K562 (cell line): ENCODE measurements around the gene ABHD14A. TPM values are rescaled to one million over a fixed set of nuclear protein-coding genes. Genes with fewer than 3 reads are reported as not detected.
A peak's percentile ranks its signal among the peaks of the same experiment; 100 is the strongest.

Experiments used
- ARNT ChIP-seq, 2 experiments: fragments of 450-650 bp; IDR thresholded peaks; 2 replicates each; pipeline ENCODE4 v1.6.1; 2016; ENCODE audit warnings: mild to moderate bottlenecking in 1 of 2
- E2F4 ChIP-seq: sonication (generic); formaldehyde crosslinking; IDR thresholded peaks from 2 replicates; pipeline ENCODE4 v1.8.0; 2022; ENCODE audit warnings: mild to moderate bottlenecking, low read depth, missing genetic modification reagents
- HEY1 ChIP-seq: fragments of 250-450 bp; sonication (Bioruptor Pico); IDR thresholded peaks from 2 replicates; pipeline ENCODE4 v1.5.0; 2020; ENCODE audit warnings: mild to moderate bottlenecking, moderate library complexity, borderline replicate concordance
- KAT8 ChIP-seq: fragments of 450-650 bp; IDR thresholded peaks from 2 replicates; pipeline ENCODE4 v1.6.1; 2016; ENCODE audit warnings: low read depth, mild to moderate bottlenecking
- LARP7 ChIP-seq: fragments of 450-650 bp; IDR thresholded peaks from 2 replicates; pipeline ENCODE4 v1.6.1; 2016
- MXD1 ChIP-seq: fragments of 250-450 bp; sonication (Bioruptor Pico); IDR thresholded peaks from 2 replicates; pipeline ENCODE4 v1.8.0; 2021; ENCODE audit warnings: borderline replicate concordance, mild to moderate bottlenecking, moderate library complexity; ENCODE audit not compliant: poor library complexity, severe bottlenecking
- NCOA2 ChIP-seq, 2 experiments: fragments of 450-650 bp; IDR thresholded peaks; 2 replicates each; pipeline ENCODE4 v1.6.1; 2018; ENCODE audit warnings: mild to moderate bottlenecking in 2 of 2, moderate library complexity in 1 of 2; ENCODE audit not compliant: partially characterized antibody in 2 of 2
- NFE2 ChIP-seq: IDR thresholded peaks from 2 replicates; pipeline ENCODE4 v1.6.1; 2014; ENCODE audit warnings: antibody characterized with exemption, low read depth
- NR0B1 ChIP-seq: fragments of 450-650 bp; IDR thresholded peaks from one replicate; pipeline ENCODE4 v1.6.1; 2018; ENCODE audit warnings: mild to moderate bottlenecking, moderate library complexity; ENCODE audit not compliant: partially characterized antibody
- PYGO2 ChIP-seq: fragments of 450-650 bp; IDR thresholded peaks from 2 replicates; pipeline ENCODE4 v1.6.1; 2016; ENCODE audit warnings: mild to moderate bottlenecking, missing genetic modification characterization, moderate library complexity, missing compliant biosample characterization
- RBM14 ChIP-seq: fragments of 200-400 bp; formaldehyde crosslinking; IDR thresholded peaks from 2 replicates; pipeline ENCODE4 v1.6.1; 2018; ENCODE audit warnings: low read depth, mild to moderate bottlenecking, low read length, moderate library complexity, borderline replicate concordance; ENCODE audit not compliant: insufficient read depth
- RNF2 ChIP-seq: sonication (generic); IDR thresholded peaks from 2 replicates; pipeline ENCODE4 v1.6.1; 2016
- SMAD3 ChIP-seq: fragments of 450-650 bp; formaldehyde crosslinking; conservative IDR thresholded peaks from 2 replicates; pipeline ENCODE4 v1.4.0; 2020; ENCODE audit warnings: mild to moderate bottlenecking
- STAG1 ChIP-seq: sonication (generic); formaldehyde crosslinking; IDR thresholded peaks from 2 replicates; pipeline ENCODE4 v1.5.0; 2020; ENCODE audit warnings: missing genetic modification reagents, borderline replicate concordance
- TAF15 ChIP-seq: fragments of 200-400 bp; formaldehyde crosslinking; IDR thresholded peaks from 2 replicates; pipeline ENCODE4 v1.6.1; 2017; ENCODE audit warnings: mild to moderate bottlenecking, low read depth, low read length, moderate library complexity
- U2AF1 ChIP-seq: fragments of 200-400 bp; formaldehyde crosslinking; optimal IDR thresholded peaks from 2 replicates; pipeline ENCODE3; 2017; ENCODE audit warnings: mild to moderate bottlenecking, low read depth, low read length, moderate library complexity
- USF1 ChIP-seq: sonication (generic); formaldehyde crosslinking; IDR thresholded peaks from 2 replicates; pipeline ENCODE4 v1.9.0; 2022; ENCODE audit warnings: mild to moderate bottlenecking, missing genetic modification reagents
- ZC3H4 ChIP-seq: sonication (generic); formaldehyde crosslinking; IDR thresholded peaks from 2 replicates; pipeline ENCODE4 v1.9.0; 2021; ENCODE audit warnings: missing genetic modification reagents, borderline replicate concordance
- ZFX ChIP-seq: sonication (generic); formaldehyde crosslinking; IDR thresholded peaks from 2 replicates; pipeline ENCODE4 v1.8.0; 2022; ENCODE audit warnings: mild to moderate bottlenecking, missing genetic modification reagents, moderate library complexity
- ZNF431 ChIP-seq: sonication (generic); formaldehyde crosslinking; IDR thresholded peaks from 2 replicates; pipeline ENCODE4 v1.8.0; 2022; ENCODE audit warnings: mild to moderate bottlenecking, missing genetic modification reagents
- ZNF449 ChIP-seq: fragments of 250-450 bp; sonication (Bioruptor Pico); IDR thresholded peaks from 2 replicates; pipeline ENCODE4 v1.8.0; 2022; ENCODE audit warnings: moderate library complexity, mild to moderate bottlenecking, inconsistent platforms
- ZNF589 ChIP-seq: fragments of 200-800 bp; sonication (Bioruptor generic); IDR thresholded peaks from 2 replicates; pipeline ENCODE4 v1.6.1; 2016; ENCODE audit warnings: low read depth, missing genetic modification characterization, missing compliant biosample characterization
- ZNF77 ChIP-seq: fragments of 250-450 bp; sonication (Bioruptor Pico); IDR thresholded peaks from 2 replicates; pipeline ENCODE4 v1.5.0; 2020
- polyA plus RNA-seq, 8 experiments: library from polyadenylated mRNA; depleted of rRNA in 4 of 8; stranded (reverse) in 5 of 8; unstranded in 3 of 8; fragments of >200 nt; fragmentation: Nextera tagmentation in 2 of 8; fragmentation: Illumina TruSeq in 1 of 8; extraction: Ambion mirVana in 2 of 8; extraction: Trizol in 1 of 8; gene quantifications; 2 replicates each; pipeline versions ENCODE4 v1.2.1 to v1.2.3, GENCODE V29; 2011 to 2014; ENCODE audit warnings: inconsistent platforms in 1 of 8, missing spikeins in 1 of 8
- total RNA-seq, 7 experiments: library from RNA; depleted of rRNA in 6 of 7; stranded (reverse); fragments of >200 nt in 6 of 7; fragmentation: Illumina TruSeq in 2 of 7; extraction: Trizol in 2 of 7; gene quantifications; 2 replicates each; pipeline versions ENCODE4 v1.2.1 to v1.2.3, GENCODE V29; 2011 to 2021; ENCODE audit warnings: low replicate concordance in 1 of 7

The ABHD14A gene
- total and polyA plus RNA-seq, 9 of the 15 experiments (the other 6 are each of a cell fraction or from before 2014, with no cell fraction given) = 0.90 to 10.5 (median 8.3) TPM

GRCh38 chr3:51995346-51996163, 20.7 kb downstream of the ABHD14A start, which contains the start of gene RPL29 (continued):
- TF ChIP-seq NR0B1 = no peak
- no peak for TF ChIP-seq NCOA2 (IDR thresholded peaks at IDR 0.05; ENCODE audit: partially characterized antibody in 2 of 2)
- no peak for TF ChIP-seq NFE2
- TF ChIP-seq USF1 (CRISPR knock-in tag) = no peak
- no peak for TF ChIP-seq LARP7
- TF ChIP-seq RBM14 = no peak
- TF ChIP-seq E2F4 (CRISPR knock-in tag) = no peak; the same call in 1 of the 2 replicates
- peak; percentile 74 for TF ChIP-seq ZFX (CRISPR knock-in tag)
- TF ChIP-seq U2AF1 = no peak
- peak; percentile 49; the same call in 1 of the 2 replicates for TF ChIP-seq KAT8
- TF ChIP-seq TAF15 = no peak
- TF ChIP-seq RNF2 = 0 out of 2 replicates have a peak, but pooled peaks have one; percentile 35
- TF ChIP-seq ZNF431 = 0 out of 2 replicates have a peak, but pooled peaks have one; percentile 22
- TF ChIP-seq ZNF589 (CRISPR knock-in tag) = no peak
- no peak for TF ChIP-seq HEY1 (CRISPR knock-in tag)
- TF ChIP-seq ZNF77 = no peak
- TF ChIP-seq MXD1 (CRISPR knock-in tag) = no peak
- TF ChIP-seq ZC3H4 (CRISPR knock-in tag) = no peak
- TF ChIP-seq ZNF449 (CRISPR knock-in tag) = no peak
- TF ChIP-seq STAG1 (CRISPR knock-in tag) = no peak
- TF ChIP-seq ARNT (IDR thresholded peaks at IDR 0.05) = no peak; a peak in 1 of 4 replicates
- TF ChIP-seq PYGO2 (tag) = no peak
- no peak for TF ChIP-seq SMAD3 (CRISPR knock-in tag)
